HG02840 (cell line): ENCODE measurements around the gene ZBP1.

Source experiments
- ATAC-seq: cut with Tn5 transposase; IDR thresholded peaks from one replicate; pipeline ENCODE4 v1.9.1; 2021; ENCODE audit warnings: mild to moderate bottlenecking, moderate library complexity, moderate number of reproducible peaks; ENCODE audit not compliant: unreplicated experiment, low FRiP score

The ZBP1 gene

DNA sequence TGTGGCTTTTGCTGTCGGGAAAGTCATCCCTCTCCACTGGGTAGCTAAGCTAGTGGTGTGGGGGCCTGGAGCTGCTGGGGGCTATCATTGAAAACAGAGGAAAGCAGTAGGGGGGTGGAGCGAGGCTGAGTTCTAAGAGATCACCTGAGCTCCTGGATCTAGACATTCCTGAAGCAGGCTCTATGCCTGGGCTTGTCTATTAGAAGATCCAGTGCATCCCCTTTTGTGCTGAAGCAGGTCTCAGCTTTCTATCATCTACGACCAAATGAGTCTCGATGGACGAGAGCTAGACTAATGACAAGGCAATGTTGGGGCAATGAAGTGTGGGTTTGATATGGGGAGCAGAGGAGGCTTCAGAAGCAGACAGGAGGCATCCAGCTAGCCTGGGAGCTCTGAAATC is 18.5 kb downstream of the ZBP1 start:
- ATAC-seq, result no peak

DNA sequence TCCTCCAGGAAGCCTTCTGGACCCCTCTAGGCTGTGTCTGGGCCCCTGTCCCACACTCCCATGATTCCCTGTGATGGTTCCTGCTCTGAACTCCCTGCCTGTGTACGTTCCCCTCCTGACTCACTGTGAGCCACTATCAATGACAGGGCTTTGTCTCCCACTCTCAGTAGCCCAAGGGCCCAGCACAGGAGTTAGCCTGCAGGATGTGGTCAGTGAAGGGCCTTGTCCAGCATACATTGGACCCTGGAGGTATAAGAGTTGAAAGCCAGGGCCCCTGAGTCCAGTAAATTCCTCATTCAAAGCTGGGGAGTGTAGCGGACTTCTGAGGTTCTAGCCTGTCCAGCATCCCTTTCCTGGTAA is 19.0 kb downstream of the ZBP1 start:
- ATAC-seq, result no peak

DNA sequence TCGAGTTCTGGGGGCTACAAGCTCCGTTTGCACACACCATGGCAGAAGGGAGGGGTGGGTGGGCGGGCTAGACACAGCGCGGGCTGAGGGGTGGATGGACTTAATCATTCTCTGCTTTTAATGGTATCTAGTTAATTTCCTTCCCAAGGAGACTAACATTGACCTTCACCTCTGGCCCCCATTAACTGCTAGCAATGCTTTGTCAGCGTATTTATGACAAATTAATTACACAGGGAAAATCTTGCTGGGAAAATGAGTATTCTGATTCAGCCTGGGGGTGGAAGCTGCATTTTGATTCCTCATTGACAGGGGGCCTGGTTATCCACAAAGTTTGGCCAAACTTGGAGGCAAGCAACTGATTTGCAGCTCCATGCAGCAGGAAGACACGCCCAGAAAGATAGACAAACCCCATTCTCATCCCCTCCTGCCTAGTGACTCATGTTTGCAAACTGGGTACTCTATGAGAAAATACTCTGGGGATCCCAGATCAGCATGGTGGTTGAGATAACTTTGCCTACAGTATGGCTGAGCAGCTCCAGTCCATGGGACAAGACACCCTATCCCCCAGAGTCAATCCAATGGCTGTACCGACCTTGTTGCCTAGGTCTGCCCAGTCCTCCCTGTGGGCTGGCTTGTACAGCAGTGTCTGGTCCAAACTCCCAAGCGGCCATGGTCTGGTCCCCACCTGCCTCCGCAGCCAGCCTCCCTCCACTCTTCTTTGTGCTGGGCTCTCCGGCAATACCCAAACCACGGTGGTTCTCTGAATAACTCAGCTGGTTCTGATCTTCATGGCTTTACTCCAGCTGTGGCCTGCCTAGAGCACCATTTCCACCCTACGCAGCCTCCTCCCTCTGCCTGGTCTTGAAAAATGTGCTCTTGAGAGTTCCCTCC is 19.7 kb downstream of the ZBP1 start:
- no peak for ATAC-seq

- ATAC-seq, result no peak
Measured at GRCh38 chr20:57598491-57598890, 21.7 kb downstream of the ZBP1 start.

- no peak for ATAC-seq
Measured at GRCh38 chr20:57598060-57598459, 22.2 kb downstream of the ZBP1 start.

DNA sequence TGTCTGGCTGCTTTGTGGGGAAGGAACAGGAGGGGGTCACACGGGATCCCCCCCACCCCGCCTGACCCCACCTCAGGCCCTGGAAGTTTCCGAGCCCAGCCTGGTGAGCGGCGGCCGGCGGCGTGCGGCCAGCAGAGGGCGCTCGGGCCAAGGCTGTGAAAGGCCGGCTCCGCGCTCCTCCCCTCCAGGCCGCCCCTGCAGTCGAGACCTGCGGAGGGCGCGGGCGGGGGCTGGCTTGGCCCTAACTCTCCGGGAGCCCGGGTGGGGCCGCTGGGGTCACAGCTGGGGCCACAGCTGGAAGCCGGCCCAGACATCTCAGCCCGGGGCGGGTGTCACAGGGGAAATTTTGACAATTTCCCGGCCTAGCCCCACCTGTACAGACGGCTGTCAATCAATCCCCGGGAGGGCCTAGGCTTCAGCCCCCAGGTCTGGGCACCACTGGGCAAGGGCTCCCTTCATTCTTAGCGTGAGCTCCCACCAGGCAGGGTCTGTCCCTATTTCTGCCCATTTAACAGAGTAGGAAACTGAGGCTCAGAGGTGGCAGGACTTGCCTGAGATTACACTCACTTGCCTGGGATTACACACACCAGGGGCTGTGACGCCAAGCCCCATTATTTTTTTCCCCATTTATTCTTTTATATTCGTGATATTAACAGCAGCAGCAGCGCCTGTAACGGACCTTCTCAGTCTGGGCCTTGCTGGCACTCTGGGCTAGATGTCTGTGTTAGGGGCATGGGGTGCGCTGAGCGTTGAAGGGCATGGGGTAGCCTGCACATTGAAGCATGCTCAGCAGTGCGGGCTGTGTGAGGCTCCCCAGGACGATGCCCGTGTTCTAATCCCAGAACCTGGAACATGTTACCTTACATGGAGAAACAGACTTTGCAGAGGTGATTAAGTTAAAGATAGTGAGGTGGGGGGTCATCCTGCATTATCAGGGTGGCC is 23.0 kb downstream of the ZBP1 start:
- ATAC-seq, result no peak

DNA sequence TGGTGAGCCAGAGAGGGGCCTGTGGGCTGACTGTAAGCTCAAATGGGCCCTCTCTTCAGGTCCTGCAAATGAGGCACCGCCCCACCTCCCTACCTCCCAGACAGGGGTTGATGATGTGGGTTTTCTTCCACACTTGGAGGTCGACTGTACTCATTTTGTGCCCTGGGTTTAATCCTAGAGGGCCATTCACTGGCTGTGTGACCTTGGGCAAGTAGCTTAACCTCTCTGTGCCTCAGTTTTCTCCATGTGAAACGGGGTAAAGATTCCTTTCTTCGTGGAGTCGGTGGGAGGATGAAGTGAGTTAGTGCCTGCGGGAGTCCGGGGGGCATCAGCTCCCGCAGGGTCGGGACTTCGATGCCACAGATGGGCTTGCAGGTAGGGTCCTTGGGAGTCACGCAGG is 23.9 kb downstream of the ZBP1 start:
- ATAC-seq, result no peak

DNA sequence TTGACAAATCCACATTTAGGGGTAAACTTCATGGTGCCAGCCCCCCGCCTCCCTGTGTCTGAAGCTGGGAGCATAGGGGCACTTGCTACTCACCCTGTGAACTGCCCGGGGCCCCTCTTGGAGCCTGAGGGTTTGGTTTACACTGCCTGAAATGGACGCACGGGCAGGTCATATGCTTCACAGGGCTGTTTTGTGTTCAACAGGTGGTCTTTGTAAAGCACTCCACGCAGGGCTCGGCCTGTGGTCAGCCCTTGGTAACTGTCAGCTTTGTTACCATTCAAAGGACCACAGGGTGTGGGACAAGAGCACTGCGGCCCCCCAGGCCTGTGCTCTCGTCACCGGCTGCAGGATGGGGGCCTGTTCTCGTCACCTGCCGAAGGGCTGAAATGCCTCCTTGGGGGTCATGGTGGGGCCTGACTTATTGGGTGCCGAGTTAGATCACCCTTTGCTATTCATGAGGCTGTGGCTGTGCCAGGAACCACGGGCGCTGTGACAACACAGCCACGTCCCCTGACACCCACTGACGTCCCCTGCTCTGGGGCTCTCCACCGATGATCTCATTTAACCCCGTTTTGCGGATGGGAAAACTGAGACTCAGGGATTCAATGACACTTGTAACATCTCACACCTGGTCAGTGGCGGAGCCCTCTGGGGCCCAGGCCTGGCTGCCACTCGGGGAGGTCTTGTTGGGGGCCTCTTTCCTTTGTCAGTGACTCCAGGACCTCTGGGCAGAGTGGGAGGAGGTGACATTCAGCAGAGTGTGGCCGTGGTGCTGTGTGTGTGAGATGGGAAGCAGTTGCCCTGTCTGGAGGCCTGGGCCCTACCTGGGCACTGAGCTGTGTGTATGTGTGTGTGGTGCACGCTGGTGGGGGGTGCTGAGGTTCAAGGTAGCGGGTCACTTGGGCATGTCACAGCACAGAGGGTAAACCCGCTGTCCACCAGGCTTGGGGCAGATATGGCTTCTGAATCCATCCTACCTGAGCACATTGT is 24.9 kb downstream of the ZBP1 start:
- ATAC-seq, result no peak

GRCh38 chr20:57594092-57594951 is 25.9 kb downstream of the ZBP1 start:
- no peak for ATAC-seq

- no peak for ATAC-seq
Measured at GRCh38 chr20:57593134-57593886, 26.9 kb downstream of the ZBP1 start.

DNA sequence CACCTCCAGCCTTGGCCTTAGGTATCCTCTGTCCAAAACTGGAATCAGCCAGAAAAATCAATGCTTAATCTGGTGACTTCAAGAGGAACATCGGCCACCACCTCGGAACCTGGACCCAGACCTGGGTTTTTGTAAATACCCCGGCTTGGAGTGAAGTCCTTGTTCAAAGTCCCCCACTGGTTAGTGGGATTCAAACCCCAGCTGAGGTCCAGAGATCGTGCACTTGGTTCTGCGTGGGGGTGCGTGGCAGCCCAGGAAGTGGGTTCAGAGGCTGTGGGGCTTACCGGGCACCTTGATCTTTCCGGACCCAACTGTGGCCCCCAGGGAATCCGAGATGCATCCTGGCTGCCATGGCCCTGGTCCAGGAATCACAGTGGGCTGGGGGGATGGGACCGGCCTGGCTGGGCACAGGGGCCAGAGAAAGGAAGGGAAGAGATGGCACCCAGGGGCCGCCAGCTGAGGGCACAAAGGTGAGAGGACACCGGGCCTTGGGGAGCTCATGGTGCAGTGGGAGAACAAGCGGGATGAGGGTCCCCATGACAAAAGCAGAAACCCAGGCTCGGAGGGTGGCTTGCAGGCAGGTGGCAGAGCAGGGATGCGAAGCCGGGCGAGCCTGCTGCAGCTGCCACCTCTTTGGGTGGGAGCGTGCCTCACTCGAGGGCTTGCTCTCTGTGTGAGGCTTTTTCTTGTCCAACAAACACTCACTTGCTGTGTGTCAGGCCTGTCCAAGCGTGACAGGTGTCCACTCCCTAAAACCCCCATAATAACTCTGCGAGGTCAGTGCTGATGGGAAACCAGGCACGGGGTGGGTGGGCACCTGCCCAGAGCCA is 27.7 kb downstream of the ZBP1 start:
- no peak for ATAC-seq

DNA sequence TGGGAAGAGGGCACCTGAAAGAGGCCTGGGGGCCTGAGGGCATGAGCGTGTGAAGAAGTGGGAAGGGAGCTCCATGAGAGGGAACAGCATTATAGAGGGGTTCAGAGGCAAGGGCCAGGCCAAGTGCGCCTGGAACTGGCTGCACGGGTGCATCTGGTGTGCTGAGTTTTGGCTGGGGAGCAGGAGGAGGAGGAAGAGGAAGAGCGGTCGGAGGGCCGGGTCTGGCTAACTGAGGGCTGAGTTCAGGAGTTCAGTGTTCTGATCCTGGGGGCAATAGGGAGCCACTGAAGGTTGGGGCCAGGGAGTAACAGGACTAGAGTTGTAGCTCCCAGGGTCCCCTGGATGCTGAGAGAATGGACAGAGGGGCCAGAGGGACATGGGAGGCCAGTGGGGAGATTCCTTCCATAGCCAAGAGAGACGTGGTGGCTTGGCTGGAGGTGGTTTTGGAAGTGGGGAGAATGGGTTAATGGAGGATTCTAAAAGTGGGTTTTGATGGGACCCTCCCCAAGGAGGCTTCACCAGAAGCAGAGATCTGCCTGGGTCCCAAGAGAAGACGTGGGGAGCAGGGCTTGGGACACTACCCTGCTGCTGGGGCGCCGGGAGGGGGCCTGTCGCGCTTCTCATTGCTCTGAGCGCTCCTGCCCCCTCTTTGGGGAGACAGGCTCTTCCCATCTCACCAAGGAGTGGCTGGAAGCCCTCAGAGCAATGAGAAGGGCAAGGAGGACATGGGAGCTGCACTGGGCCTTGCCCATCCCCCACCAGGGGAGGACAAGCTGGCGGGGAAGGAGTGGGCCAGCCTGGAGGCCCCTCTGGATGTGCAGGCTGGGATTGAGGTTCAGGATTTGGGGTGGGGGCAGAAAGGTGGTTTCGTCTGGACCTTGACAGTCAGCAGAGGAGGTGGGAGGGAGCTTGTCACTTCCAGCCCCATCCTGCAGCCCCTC is 28.7 kb downstream of the ZBP1 start:
- no peak for ATAC-seq

GRCh38 chr20:57590485-57591288 is 29.5 kb downstream of the ZBP1 start:
- ATAC-seq, result no peak

GRCh38 chr20:57589728-57590484 is 30.3 kb downstream of the ZBP1 start:
- ATAC-seq, result no peak

DNA sequence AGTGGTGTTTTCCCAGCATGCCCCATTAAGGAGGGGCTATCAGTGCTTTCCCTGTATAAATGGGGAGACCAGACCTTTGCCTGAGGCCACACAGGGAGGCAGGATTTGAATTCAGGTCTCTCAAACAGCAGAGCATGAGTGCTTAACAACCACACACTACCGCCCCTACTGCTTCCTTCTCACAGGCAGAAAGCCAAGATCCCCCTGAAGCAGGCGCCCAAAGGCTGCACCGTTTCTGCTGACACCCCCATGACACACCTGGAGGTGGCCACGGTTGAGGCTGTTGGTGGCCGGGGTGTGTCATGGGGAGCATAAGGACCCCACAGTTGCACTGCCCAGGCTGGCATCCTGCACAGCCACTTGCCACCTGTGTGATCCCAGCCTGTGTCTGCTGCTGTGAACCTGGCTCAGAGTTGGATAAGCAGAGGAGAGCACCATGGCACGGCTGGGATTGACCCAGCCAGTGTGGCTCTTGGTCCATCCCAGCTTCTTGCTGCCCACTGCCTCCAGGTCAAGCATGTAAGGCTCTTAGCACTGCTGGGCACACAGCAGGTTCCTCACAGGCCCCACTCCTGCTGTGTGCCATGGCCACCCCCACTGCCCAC is 31.0 kb downstream of the ZBP1 start:
- no peak for ATAC-seq
